HG03571 (cell line): ENCODE data around the gene KPNA6.

ENCODE experiments used
- ATAC-seq: cut with Tn5 transposase; IDR thresholded peaks from one replicate; pipeline ENCODE4 v1.9.1; 2021; ENCODE audit not compliant: unreplicated experiment

The KPNA6 gene

GRCh38 chr1:32186077-32186476, 78.2 kb downstream of the KPNA6 start:
- no peak for ATAC-seq

- no peak for ATAC-seq
Measured at GRCh38 chr1:32186491-32186890, 78.6 kb downstream of the KPNA6 start.

GRCh38 chr1:32187850-32188249, 80.0 kb downstream of the KPNA6 start:
- ATAC-seq: no peak

- no peak for ATAC-seq
Measured at GRCh38 chr1:32192220-32192948, 84.5 kb downstream of the KPNA6 start.

GRCh38 chr1:32194984-32195383, 87.1 kb downstream of the KPNA6 start:
- no peak for ATAC-seq

GRCh38 chr1:32195531-32195930, 87.7 kb downstream of the KPNA6 start:
- ATAC-seq: no peak

GRCh38 chr1:32195972-32196823, 88.3 kb downstream of the KPNA6 start:
- no peak for ATAC-seq

- no peak for ATAC-seq
Measured at GRCh38 chr1:32197074-32197473, 89.2 kb downstream of the KPNA6 start.

- no peak for ATAC-seq
Measured at GRCh38 chr1:32197837-32198236, 90.0 kb downstream of the KPNA6 start.

- ATAC-seq: no peak
Measured at GRCh38 chr1:32198237-32199042, 90.6 kb downstream of the KPNA6 start.

GRCh38 chr1:32199043-32199716, 91.3 kb downstream of the KPNA6 start:
- ATAC-seq: no peak

- ATAC-seq: no peak
Measured at GRCh38 chr1:32199717-32200072, 91.8 kb downstream of the KPNA6 start.

- ATAC-seq: no peak
Measured at GRCh38 chr1:32200226-32201010, 92.6 kb downstream of the KPNA6 start, which contains the start of gene CCDC28B. Gene CCDC28B, plus strand, starts transcription at chr1:32200595. Its CDS starts 1,341 bp downstream, at chr1:32201936.

GRCh38 chr1:32201011-32201855, 93.4 kb downstream of the KPNA6 start:
- no peak for ATAC-seq

- no peak for ATAC-seq
Measured at GRCh38 chr1:32204943-32205361, 97.1 kb downstream of the KPNA6 start.

- peak; percentile 63 for ATAC-seq
Measured at GRCh38 chr1:32205401-32206370, 97.8 kb downstream of the KPNA6 start, which contains the start of gene IQCC. Gene IQCC, plus strand, starts transcription at chr1:32205671. Its CDS starts 11 bp downstream, at chr1:32205682.

GRCh38 chr1:32208469-32208868, 100.6 kb downstream of the KPNA6 start:
- ATAC-seq: no peak

GRCh38 chr1:32208891-32209328, 101.1 kb downstream of the KPNA6 start, which contains the start of gene DCDC2B:
Gene DCDC2B, plus strand, starts transcription at chr1:32209089. Its CDS starts 5 bp downstream, at chr1:32209094.
- no peak for ATAC-seq
